AG04450 (cell line): ENCODE results near the gene TNN. TPM values are rescaled to one million over a fixed set of nuclear protein-coding genes. Genes with fewer than 3 reads are reported as not detected.
"Not testable (repeated sequence)": the region's sequence is repeated elsewhere in the genome, so short reads cannot be mapped to it uniquely, and the experiment has no call there.

ENCODE experiments used
- CTCF ChIA-PET: fragments of 300-600, 350-600 bp; formaldehyde crosslinking; extraction: SDS; loops from one replicate; lab custom pipeline; 2022; ENCODE audit warnings: antibody characterized with exemption, inconsistent platforms; lab: Charles Lee
- POLR2A ChIA-PET: fragments of 350-600 bp; formaldehyde crosslinking; extraction: SDS; loops from one replicate; lab custom pipeline; 2021; ENCODE audit warnings: antibody characterized with exemption, inconsistent platforms; lab: Yijun Ruan, JAX
- DNase-seq: peaks from one replicate; pipeline ENCODE4 v3.0.0-alpha.2; 2011; ENCODE audit warnings: low read depth, low spot score
- H3K27ac ChIP-seq: one replicate; pipeline ENCODE4 v1.5.1; 2012; ENCODE audit warnings: low read depth, low read length, control low read depth
- H3K27me3 ChIP-seq: one replicate; pipeline ENCODE4 v1.6.0; 2012; ENCODE audit warnings: low read length; ENCODE audit not compliant: control insufficient read depth, insufficient read depth
- H3K4me3 ChIP-seq: 2 replicates; pipeline ENCODE4 v1.5.1; 2011; ENCODE audit warnings: mild to moderate bottlenecking, low read depth, low read length, control low read depth
- H3K9me3 ChIP-seq: 2 replicates; pipeline ENCODE4 v1.5.1; 2012; ENCODE audit warnings: low read length; ENCODE audit not compliant: control insufficient read depth, insufficient read depth
- polyA plus RNA-seq: library from polyadenylated mRNA; depleted of rRNA; stranded (reverse); fragments of >200 nt; gene quantifications from 2 replicates; pipeline ENCODE4 v1.2.3, GENCODE V29; 2011
- TF ChIP-seq, protein P1 (sequence below): IDR thresholded peaks from 2 replicates; pipeline ENCODE4 v1.5.1; 2011; ENCODE audit warnings: low read depth, low read length, control low read depth, inconsistent platforms

TNN gene
- polyA plus RNA-seq, 1 experiment = not detected

DNA sequence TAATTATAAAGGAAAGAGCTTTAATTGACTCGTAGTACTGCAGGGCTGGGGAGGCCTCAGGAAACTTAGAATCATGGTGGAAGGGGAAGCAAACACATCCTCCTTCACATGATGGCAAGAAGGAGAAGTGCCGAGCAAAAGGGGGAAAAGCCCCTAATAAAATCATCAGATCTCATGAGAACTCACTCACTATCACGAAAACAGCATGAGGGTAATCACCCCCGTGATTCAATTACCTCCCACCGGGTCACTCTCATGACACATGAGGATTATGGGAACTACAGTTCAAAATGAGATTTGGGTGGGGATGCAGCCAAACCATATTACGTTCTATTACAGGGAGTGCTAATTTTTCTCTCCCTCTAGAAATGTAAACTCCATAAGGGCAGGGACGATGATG, 30.2 kb upstream of the TNN start:
- TF ChIP-seq, protein P1, sequence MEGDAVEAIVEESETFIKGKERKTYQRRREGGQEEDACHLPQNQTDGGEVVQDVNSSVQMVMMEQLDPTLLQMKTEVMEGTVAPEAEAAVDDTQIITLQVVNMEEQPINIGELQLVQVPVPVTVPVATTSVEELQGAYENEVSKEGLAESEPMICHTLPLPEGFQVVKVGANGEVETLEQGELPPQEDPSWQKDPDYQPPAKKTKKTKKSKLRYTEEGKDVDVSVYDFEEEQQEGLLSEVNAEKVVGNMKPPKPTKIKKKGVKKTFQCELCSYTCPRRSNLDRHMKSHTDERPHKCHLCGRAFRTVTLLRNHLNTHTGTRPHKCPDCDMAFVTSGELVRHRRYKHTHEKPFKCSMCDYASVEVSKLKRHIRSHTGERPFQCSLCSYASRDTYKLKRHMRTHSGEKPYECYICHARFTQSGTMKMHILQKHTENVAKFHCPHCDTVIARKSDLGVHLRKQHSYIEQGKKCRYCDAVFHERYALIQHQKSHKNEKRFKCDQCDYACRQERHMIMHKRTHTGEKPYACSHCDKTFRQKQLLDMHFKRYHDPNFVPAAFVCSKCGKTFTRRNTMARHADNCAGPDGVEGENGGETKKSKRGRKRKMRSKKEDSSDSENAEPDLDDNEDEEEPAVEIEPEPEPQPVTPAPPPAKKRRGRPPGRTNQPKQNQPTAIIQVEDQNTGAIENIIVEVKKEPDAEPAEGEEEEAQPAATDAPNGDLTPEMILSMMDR = no peak
- Histone ChIP-seq H3K27me3 (peaks cover 7% of the 10 kb centered on the region), H3K9me3 (no peaks in the 10 kb centered on the region), H3K27ac (no peak overlapping the region), H3K4me3 (no peak overlapping the region)
- ChIA-PET CTCF (no interaction called here), POLR2A (no interaction called here)
- no peak for DNase-seq

DNA sequence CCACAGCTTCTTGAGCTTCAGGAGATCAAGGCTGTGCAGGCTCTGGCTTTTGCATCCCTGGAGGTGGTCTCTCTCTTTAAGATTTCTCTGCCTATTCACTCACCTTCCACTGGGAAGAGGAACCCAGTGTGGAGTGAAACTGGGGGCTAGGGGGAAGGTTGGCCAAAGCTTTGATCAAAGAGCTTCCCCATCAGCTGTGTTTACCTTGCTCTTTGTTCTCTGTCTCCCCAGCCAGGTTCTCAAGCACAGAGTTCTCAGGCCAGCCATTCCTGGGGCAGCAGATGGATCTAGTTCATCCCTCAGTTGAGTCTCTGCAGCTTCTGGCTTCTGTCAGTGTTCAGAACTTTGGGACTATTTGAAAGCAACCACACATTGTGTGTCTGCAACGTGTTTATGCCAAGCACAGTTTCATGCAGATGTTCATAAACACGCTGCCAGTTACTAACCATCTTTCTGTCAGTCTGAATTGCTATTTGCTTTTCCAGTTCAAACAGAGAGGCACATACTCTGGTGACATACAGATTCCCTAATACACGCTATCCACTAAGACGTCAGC, 27.2 kb upstream of the TNN start:
- Histone ChIP-seq H3K27ac (no peak overlapping the region), H3K9me3 (no peaks in the 10 kb centered on the region; the same call in 1 of the 2 replicates), H3K4me3 (no peak overlapping the region), H3K27me3 (peaks cover 11% of the 10 kb centered on the region)
- CTCF ChIA-PET = interaction anchor here (1.4 to 3.8 kb wide), 2 partner anchors 11 to 111 kb away, joined by 3 to 16 read pairs; no protein-coding TSS in a partner anchor
- no peak for DNase-seq
- TF ChIP-seq, protein P1 = no peak
- POLR2A ChIA-PET = no interaction called here

DNA sequence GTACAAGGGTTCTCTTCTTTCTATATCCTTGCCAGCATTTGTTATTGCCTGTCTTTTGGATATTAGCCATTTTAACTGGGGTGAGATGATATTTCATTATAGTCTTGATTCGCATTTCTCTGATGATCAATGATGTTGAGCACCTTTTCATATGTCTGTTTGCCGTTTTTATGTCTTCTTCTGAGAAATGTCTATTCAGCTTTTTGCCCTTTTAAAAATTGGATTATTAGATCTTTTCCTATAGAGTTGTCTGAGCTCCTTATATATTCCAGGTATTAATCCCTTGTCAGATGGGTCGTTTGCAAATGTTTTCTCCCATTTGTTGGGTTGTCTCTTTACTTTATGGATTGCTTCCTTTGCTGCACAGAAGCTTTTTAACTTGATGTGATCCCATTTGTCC, 25.0 kb upstream of the TNN start:
- DNase-seq = no peak
- H3K9me3 ChIP-seq = no peaks in the 10 kb centered on the region; the same call in 1 of the 2 replicates
- H3K4me3 ChIP-seq = no peak overlapping the region
- peaks cover 4% of the 10 kb centered on the region for H3K27me3 ChIP-seq
- ChIA-PET POLR2A (no interaction called here), CTCF (interaction anchor here (3.8 kb wide), 1 partner anchor 13 kb away, joined by 16 read pairs; no protein-coding TSS in a partner anchor)
- TF ChIP-seq, protein P1 = no peak
- H3K27ac ChIP-seq = no peak overlapping the region

DNA sequence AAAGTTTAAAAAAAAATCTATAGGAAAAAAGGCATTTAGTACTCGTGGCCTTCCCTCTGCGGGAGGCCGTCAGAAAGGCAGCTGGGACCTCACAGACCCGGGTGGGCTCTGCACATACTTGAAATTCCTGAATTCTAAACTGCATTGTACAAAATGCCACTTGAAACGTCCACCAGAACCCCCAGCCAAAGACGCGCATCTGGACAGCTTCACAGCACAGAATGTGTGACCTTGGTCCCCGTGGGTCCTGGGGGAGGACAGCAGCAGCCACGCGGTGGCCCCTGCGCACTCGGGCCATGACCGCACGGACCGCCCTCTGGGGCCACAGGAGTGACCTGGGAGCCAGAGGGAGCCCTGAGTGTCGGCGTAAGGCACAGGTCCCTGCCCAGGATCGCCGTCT, 23.8 kb upstream of the TNN start:
- Histone ChIP-seq H3K27me3 (peaks cover 4% of the 10 kb centered on the region), H3K27ac (no peak overlapping the region), H3K9me3 (no peaks in the 10 kb centered on the region; the same call in 1 of the 2 replicates), H3K4me3 (no peak overlapping the region)
- ChIA-PET POLR2A (no interaction called here), CTCF (interaction anchor here (1.1 kb wide), 1 partner anchor 103 kb away, joined by 3 read pairs; no protein-coding TSS in a partner anchor)
- DNase-seq = no peak
- TF ChIP-seq, protein P1 = no peak

DNA sequence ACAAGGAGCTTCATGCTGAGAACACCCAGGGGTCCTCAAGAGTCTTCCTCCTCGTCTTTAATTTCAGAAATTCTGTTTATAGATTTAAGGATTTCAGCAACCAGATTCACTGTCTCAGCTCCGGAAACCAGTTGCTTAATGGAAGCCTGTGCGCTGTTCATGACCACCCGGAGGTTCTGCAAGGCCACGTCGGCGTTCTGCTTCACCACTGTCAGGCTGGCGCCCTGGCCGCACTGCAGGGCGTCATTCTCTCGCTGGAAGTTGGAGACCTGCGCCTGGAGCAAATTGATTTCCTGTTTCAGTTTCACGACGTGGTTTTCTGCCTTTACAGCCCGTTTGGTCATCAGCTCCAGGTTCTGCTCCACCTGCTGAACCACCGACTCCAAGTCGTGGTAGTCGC, 23.0 kb upstream of the TNN start:
- DNase-seq, H3K27me3 ChIP-seq, H3K27ac ChIP-seq, H3K4me3 ChIP-seq, POLR2A ChIA-PET, H3K9me3 ChIP-seq: not testable (repeated sequence)
- CTCF ChIA-PET = interaction anchor here (1.1 kb wide), 1 partner anchor 102 kb away, joined by 3 read pairs; no protein-coding TSS in a partner anchor
